Measurements from ENCODE around the gene MIF4GD. TPM values are rescaled to one million over a fixed set of nuclear protein-coding genes. Genes with fewer than 3 reads are reported as not detected.

Gene MIF4GD
- total and polyA plus RNA-seq, 2 donors (not counting 1 experiment from before 2014, with no cell fraction given), result 41.5 to 87.4 TPM

DNA sequence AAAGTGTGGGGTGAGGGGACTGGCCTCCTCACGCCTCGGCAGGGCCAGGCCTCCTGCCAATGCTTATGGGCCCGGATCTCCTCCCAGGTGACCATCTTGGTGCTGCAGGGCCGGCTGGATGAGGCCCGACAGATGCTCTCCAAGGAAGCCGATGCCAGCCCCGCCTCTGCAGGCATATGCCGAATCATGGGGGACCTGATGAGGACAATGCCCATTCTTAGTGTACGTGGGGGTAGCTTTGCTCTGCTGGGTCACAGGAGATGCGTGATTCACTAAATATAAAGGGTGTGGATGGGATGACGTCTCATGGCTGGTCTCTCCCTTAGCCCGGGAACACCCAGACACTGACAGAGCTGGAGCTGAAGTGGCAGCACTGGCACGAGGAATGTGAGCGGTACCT is 46.0 kb downstream of the MIF4GD start:
- Mint-ChIP-seq H3K4me3 (no peak overlapping the region), H3K27ac (no peak overlapping the region), H3K4me1 (no peaks in the 10 kb centered on the region), H3K9me3 (ENCODE audit: insufficient read depth) (no peaks in the 10 kb centered on the region), H3K27me3 (no peaks in the 10 kb centered on the region)
- no peaks in the 10 kb centered on the region for H3K9me3 ChIP-seq (ENCODE audit: control extremely low read depth in 1 of 3, control insufficient read depth in 2 of 3, insufficient read depth in 1 of 3, low read length in 2 of 3)
- no peaks in the 10 kb centered on the region for H3K4me1 ChIP-seq (ENCODE audit: control insufficient read depth in 2 of 2, insufficient read depth in 2 of 2, low read length in 2 of 2)
- peaks cover 0 to 55% of the 10 kb centered on the region in 2 experiments for H3K36me3 ChIP-seq (replicated peaks in 1 of 2; ENCODE audit: control extremely low read depth in 1 of 2, control insufficient read depth in 1 of 2, extremely low read depth in 1 of 2, insufficient read depth in 2 of 2, low read length in 1 of 2)
- no peak for TF ChIP-seq EZH2 (IDR thresholded peaks at IDR 0.05; ENCODE audit: borderline replicate concordance, insufficient read depth, low read depth, low read length, poor library complexity, severe bottlenecking)
- TF ChIP-seq, protein P1, sequence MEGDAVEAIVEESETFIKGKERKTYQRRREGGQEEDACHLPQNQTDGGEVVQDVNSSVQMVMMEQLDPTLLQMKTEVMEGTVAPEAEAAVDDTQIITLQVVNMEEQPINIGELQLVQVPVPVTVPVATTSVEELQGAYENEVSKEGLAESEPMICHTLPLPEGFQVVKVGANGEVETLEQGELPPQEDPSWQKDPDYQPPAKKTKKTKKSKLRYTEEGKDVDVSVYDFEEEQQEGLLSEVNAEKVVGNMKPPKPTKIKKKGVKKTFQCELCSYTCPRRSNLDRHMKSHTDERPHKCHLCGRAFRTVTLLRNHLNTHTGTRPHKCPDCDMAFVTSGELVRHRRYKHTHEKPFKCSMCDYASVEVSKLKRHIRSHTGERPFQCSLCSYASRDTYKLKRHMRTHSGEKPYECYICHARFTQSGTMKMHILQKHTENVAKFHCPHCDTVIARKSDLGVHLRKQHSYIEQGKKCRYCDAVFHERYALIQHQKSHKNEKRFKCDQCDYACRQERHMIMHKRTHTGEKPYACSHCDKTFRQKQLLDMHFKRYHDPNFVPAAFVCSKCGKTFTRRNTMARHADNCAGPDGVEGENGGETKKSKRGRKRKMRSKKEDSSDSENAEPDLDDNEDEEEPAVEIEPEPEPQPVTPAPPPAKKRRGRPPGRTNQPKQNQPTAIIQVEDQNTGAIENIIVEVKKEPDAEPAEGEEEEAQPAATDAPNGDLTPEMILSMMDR (IDR thresholded peaks at IDR 0.05), result no peak
- intact Hi-C loops (cut with micrococcal nuclease), result no loop called here
- no peak overlapping the region for H3K27ac ChIP-seq (ENCODE audit: low read length in 2 of 2)
- no peak for DNase-seq
- no peak overlapping the region for H3K9ac ChIP-seq (ENCODE audit: low read length)
- no peaks in the 10 kb centered on the region for H4K20me1 ChIP-seq (ENCODE audit: control insufficient read depth, insufficient read depth, low read length, poor library complexity, severe bottlenecking)
- no peak overlapping the region for H3K4me3 ChIP-seq (ENCODE audit: control extremely low read depth in 1 of 5, extremely low read depth in 1 of 5, insufficient read depth in 1 of 5, low read depth in 2 of 5, low read length in 4 of 5)
- H3K79me2 ChIP-seq (ENCODE audit: control insufficient read depth, insufficient read depth, low read length), result peaks cover 6% of the 10 kb centered on the region
- ChIA-PET CTCF (interaction anchor here (0.6 to 1.8 kb wide), 2 partner anchors 24 to 190 kb away, joined by 3 to 9 read pairs; no protein-coding TSS in a partner anchor), POLR2A (no interaction called here)
- ATAC-seq (ENCODE audit: low read depth), result no peak
- no peak overlapping the region for H2AFZ ChIP-seq (ENCODE audit: insufficient read depth, low read depth, low read length, poor library complexity, severe bottlenecking)
- H3K27me3 ChIP-seq (replicated peaks in 1 of 4; ENCODE audit: control extremely low read depth in 1 of 4, control insufficient read depth in 3 of 4, insufficient read depth in 4 of 4, low read length in 3 of 4), result no peaks in the 10 kb centered on the region
- 93% methylated on average over 14 of the region's 14 CpGs for WGBS (ENCODE audit: insufficient coverage)
- H3K4me2 ChIP-seq (replicated peaks; ENCODE audit: low read depth, low read length, poor library complexity, severe bottlenecking), result no peak overlapping the region

DNA sequence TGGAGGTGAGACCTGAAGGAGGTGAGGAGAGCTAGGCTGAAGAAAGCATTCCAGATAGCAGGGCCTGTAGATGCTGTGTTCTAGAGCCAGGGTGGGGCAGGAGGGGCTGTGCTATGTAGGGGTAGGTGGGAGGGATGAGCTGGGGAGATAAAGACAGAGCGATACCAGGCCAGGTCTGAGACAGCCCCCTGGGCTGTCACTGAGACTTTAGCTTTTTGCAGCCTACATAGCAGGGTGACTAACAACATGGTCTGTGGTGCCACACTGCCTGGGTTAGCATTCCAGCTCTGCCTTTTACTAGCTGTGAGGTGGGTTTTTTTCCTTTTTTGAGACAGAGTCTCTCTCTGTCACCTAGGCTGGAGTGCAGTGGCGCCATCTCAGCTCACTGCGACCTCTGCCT is 51.2 kb downstream of the MIF4GD start:
- CTCF ChIA-PET, result interaction anchor here (0.7 to 1.3 kb wide), 3 partner anchors 18 to 106 kb away, joined by 3 to 8 read pairs (median 3); no protein-coding TSS in a partner anchor
- no peak for DNase-seq

More for the DNA sequence above, 51.2 kb downstream of the MIF4GD start:
- H3K4me3 Mint-ChIP-seq, result no peak overlapping the region
- no peak for TF ChIP-seq EZH2 (IDR thresholded peaks at IDR 0.05; ENCODE audit: borderline replicate concordance, insufficient read depth, low read depth, low read length, poor library complexity, severe bottlenecking)
- no peaks in the 10 kb centered on the region for H3K4me1 Mint-ChIP-seq
- Histone ChIP-seq H3K27ac (ENCODE audit: low read length in 2 of 2) (no peak overlapping the region), H3K9ac (ENCODE audit: low read length) (no peak overlapping the region), H3K4me3 (ENCODE audit: control extremely low read depth in 1 of 5, extremely low read depth in 1 of 5, insufficient read depth in 1 of 5, low read depth in 2 of 5, low read length in 4 of 5) (no peak overlapping the region), H2AFZ (ENCODE audit: insufficient read depth, low read depth, low read length, poor library complexity, severe bottlenecking) (no peak overlapping the region), H3K9me3 (ENCODE audit: control extremely low read depth in 1 of 3, control insufficient read depth in 2 of 3, insufficient read depth in 1 of 3, low read length in 2 of 3) (no peaks in the 10 kb centered on the region), H3K79me2 (ENCODE audit: control insufficient read depth, insufficient read depth, low read length) (peaks cover 9% of the 10 kb centered on the region), H4K20me1 (ENCODE audit: control insufficient read depth, insufficient read depth, low read length, poor library complexity, severe bottlenecking) (no peaks in the 10 kb centered on the region), H3K36me3 (replicated peaks in 1 of 2; ENCODE audit: control extremely low read depth in 1 of 2, control insufficient read depth in 1 of 2, extremely low read depth in 1 of 2, insufficient read depth in 2 of 2, low read length in 1 of 2) (peaks cover 0 to 51% of the 10 kb centered on the region in 2 experiments), H3K27me3 (replicated peaks in 1 of 4; ENCODE audit: control extremely low read depth in 1 of 4, control insufficient read depth in 3 of 4, insufficient read depth in 4 of 4, low read length in 3 of 4) (no peaks in the 10 kb centered on the region), H3K4me2 (replicated peaks; ENCODE audit: low read depth, low read length, poor library complexity, severe bottlenecking) (no peak overlapping the region), H3K4me1 (ENCODE audit: control insufficient read depth in 2 of 2, insufficient read depth in 2 of 2, low read length in 2 of 2) (no peaks in the 10 kb centered on the region)
- no peaks in the 10 kb centered on the region for H3K27me3 Mint-ChIP-seq
- intact Hi-C loops (cut with micrococcal nuclease), result no loop called here
- 100% methylated on average over 1 of the region's 3 CpGs for WGBS (ENCODE audit: insufficient coverage)
- no peak overlapping the region for H3K27ac Mint-ChIP-seq
- no peak for ATAC-seq (ENCODE audit: low read depth)
- H3K9me3 Mint-ChIP-seq (ENCODE audit: insufficient read depth), result no peaks in the 10 kb centered on the region
- POLR2A ChIA-PET, result interaction anchor here (0.5 kb wide), 1 partner anchor 10 kb away, joined by 3 read pairs; no protein-coding TSS in a partner anchor

All from B cell (primary cell).